HepG2 (cell line): ENCODE measurements around the gene ZNF554. TPM values are rescaled to one million over a fixed set of nuclear protein-coding genes. Genes with fewer than 3 reads are reported as not detected.

Experiments
- ARID3A ChIP-seq: IDR thresholded peaks from 2 replicates; pipeline ENCODE4 v1.6.1; 2012; ENCODE audit warnings: low read depth, low read length, improper control_type of control experiment
- ATF1 ChIP-seq: IDR thresholded peaks from 2 replicates; pipeline ENCODE4 v1.6.1; 2016; ENCODE audit warnings: mild to moderate bottlenecking, control low read depth
- BRD4 ChIP-seq: sonication (generic); formaldehyde crosslinking; IDR thresholded peaks from 2 replicates; pipeline ENCODE4 v1.4.0; 2020; ENCODE audit warnings: missing genetic modification reagents
- EEA1 ChIP-seq: sonication (generic); formaldehyde crosslinking; IDR thresholded peaks from 2 replicates; pipeline ENCODE4 v1.5.1; 2020; ENCODE audit warnings: mild to moderate bottlenecking, missing genetic modification reagents, borderline replicate concordance
- HOXA5 ChIP-seq: sonication (generic); formaldehyde crosslinking; IDR thresholded peaks from 2 replicates; pipeline ENCODE4 v1.4.0; 2020; ENCODE audit warnings: missing genetic modification reagents
- JDP2 ChIP-seq: sonication (generic); formaldehyde crosslinking; IDR thresholded peaks from 2 replicates; pipeline ENCODE4 v1.8.1; 2022; ENCODE audit warnings: missing genetic modification reagents, borderline replicate concordance
- KDM1A ChIP-seq: IDR thresholded peaks from 2 replicates; pipeline ENCODE4 v1.6.1; 2016; ENCODE audit warnings: missing compliant biosample characterization
- KDM3A ChIP-seq: IDR thresholded peaks from 2 replicates; pipeline ENCODE4 v1.6.1; 2018; ENCODE audit warnings: low read depth, missing compliant biosample characterization
- MAFG ChIP-seq: sonication (generic); formaldehyde crosslinking; IDR thresholded peaks from 2 replicates; pipeline ENCODE4 v1.5.1; 2020; ENCODE audit warnings: mild to moderate bottlenecking, missing genetic modification reagents
- MYPOP ChIP-seq: sonication (generic); formaldehyde crosslinking; IDR thresholded peaks from 2 replicates; pipeline ENCODE4 v1.8.1; 2023; ENCODE audit warnings: mild to moderate bottlenecking, moderate library complexity, missing genetic modification reagents
- NFYC ChIP-seq: IDR thresholded peaks from 2 replicates; pipeline ENCODE4 v1.6.1; 2016; ENCODE audit warnings: missing genetic modification reagents, missing compliant biosample characterization
- RBM39 ChIP-seq: fragments of 200-400 bp; formaldehyde crosslinking; IDR thresholded peaks from one replicate; pipeline ENCODE4 v1.6.1; 2018; ENCODE audit warnings: antibody characterized with exemption, mild to moderate bottlenecking, low read depth, low read length; ENCODE audit not compliant: poor library complexity, severe bottlenecking
- SOX13 ChIP-seq, 3 experiments: fragments of 450-650 bp in 1 of 3; sonication (generic) in 1 of 3; formaldehyde crosslinking in 1 of 3; IDR thresholded peaks in 2 of 3; conservative IDR thresholded peaks in 1 of 3; 2 replicates each; pipeline versions ENCODE4 v1.5.0 to v1.6.1; 2016 to 2020; ENCODE audit warnings: antibody characterized with exemption in 1 of 3, mild to moderate bottlenecking in 1 of 3, missing compliant biosample characterization in 1 of 3, missing genetic modification reagents in 1 of 3, moderate library complexity in 1 of 3
- ZBTB42 ChIP-seq: sonication (generic); formaldehyde crosslinking; IDR thresholded peaks from 2 replicates; pipeline ENCODE4 v1.5.0; 2020; ENCODE audit warnings: mild to moderate bottlenecking, missing genetic modification reagents
- ZBTB8A ChIP-seq: sonication (generic); formaldehyde crosslinking; IDR thresholded peaks from 2 replicates; pipeline ENCODE4 v1.4.0; 2020; ENCODE audit warnings: mild to moderate bottlenecking, low read depth, missing genetic modification reagents, borderline replicate concordance
- ZFP37 ChIP-seq: sonication (generic); formaldehyde crosslinking; IDR thresholded peaks from 2 replicates; pipeline ENCODE4 v1.4.0; 2020; ENCODE audit warnings: missing genetic modification reagents, borderline replicate concordance
- ZNF333 ChIP-seq: sonication (generic); formaldehyde crosslinking; IDR thresholded peaks from 2 replicates; pipeline ENCODE4 v1.4.0; 2020; ENCODE audit warnings: mild to moderate bottlenecking, missing genetic modification reagents, borderline replicate concordance
- ZNF343 ChIP-seq: sonication (generic); formaldehyde crosslinking; IDR thresholded peaks from 2 replicates; pipeline ENCODE4 v1.4.0; 2020; ENCODE audit warnings: mild to moderate bottlenecking, missing genetic modification reagents
- ZNF44 ChIP-seq: sonication (generic); formaldehyde crosslinking; IDR thresholded peaks from 2 replicates; pipeline ENCODE4 v1.5.1; 2020; ENCODE audit warnings: mild to moderate bottlenecking, missing genetic modification reagents
- ZNF446 ChIP-seq: sonication (generic); formaldehyde crosslinking; IDR thresholded peaks from 2 replicates; pipeline ENCODE4 v1.5.0; 2020; ENCODE audit warnings: mild to moderate bottlenecking, missing genetic modification reagents
- ZNF746 ChIP-seq: sonication (generic); formaldehyde crosslinking; IDR thresholded peaks from 2 replicates; pipeline ENCODE4 v1.8.0; 2022; ENCODE audit warnings: mild to moderate bottlenecking, missing genetic modification reagents
- ZSCAN12 ChIP-seq: sonication (generic); formaldehyde crosslinking; IDR thresholded peaks from 2 replicates; pipeline ENCODE4 v1.9.0; 2021; ENCODE audit warnings: mild to moderate bottlenecking, missing genetic modification reagents
- polyA plus RNA-seq, 8 experiments: library from polyadenylated mRNA; depleted of rRNA in 3 of 8; stranded (reverse) in 7 of 8; unstranded in 1 of 8; fragments of >200 nt; fragmentation: Illumina TruSeq in 4 of 8; extraction: Trizol in 4 of 8; gene quantifications; 2 replicates each; pipeline versions ENCODE4 v1.2.1 to v1.2.3, GENCODE V29; 2011 to 2016; ENCODE audit warnings: low read depth in 4 of 8, missing spikeins in 1 of 8, mixed read lengths in 1 of 8; ENCODE audit not compliant: insufficient read depth in 1 of 8
- total RNA-seq, 5 experiments: library from RNA; depleted of rRNA; stranded (reverse); fragments of >200 nt; fragmentation: Illumina TruSeq; extraction: Trizol; gene quantifications; 2 replicates each; pipeline ENCODE4 v1.2.3, GENCODE V29; 2016; ENCODE audit warnings: low read depth in 1 of 5
- TF ChIP-seq, protein P1 (sequence below): sonication (generic); formaldehyde crosslinking; conservative IDR thresholded peaks from 2 replicates; pipeline ENCODE4 v1.4.0; 2020; ENCODE audit warnings: missing genetic modification reagents
- TF ChIP-seq, protein P2 (sequence below): sonication (generic); formaldehyde crosslinking; IDR thresholded peaks from 2 replicates; pipeline ENCODE4 v1.8.1; 2023; ENCODE audit warnings: mild to moderate bottlenecking, inconsistent platforms, moderate library complexity, missing genetic modification reagents, borderline replicate concordance
- TF ChIP-seq, protein P3 (sequence below): sonication (generic); formaldehyde crosslinking; IDR thresholded peaks from 2 replicates; pipeline ENCODE4 v1.4.0; 2020; ENCODE audit warnings: mild to moderate bottlenecking, missing genetic modification reagents

The ZNF554 gene
- total and polyA plus RNA-seq, 2 of the 13 experiments (the other 11 are each of a cell fraction or from before 2014, with no cell fraction given): 2.2 to 2.7 TPM

GRCh38 chr19:2811221-2811722, 8.4 kb upstream of the ZNF554 start (continued):
- TF ChIP-seq ARID3A (no peak), JDP2 (CRISPR knock-in tag) (no peak), NFYC (CRISPR knock-in tag) (no peak), MAFG (CRISPR knock-in tag) (no peak), ZFP37 (no peak), ZBTB8A (CRISPR knock-in tag) (no peak), ZBTB42 (CRISPR knock-in tag) (no peak), EEA1 (CRISPR knock-in tag) (no peak), SOX13 (IDR thresholded peaks at IDR 0.05) (no peak), SOX13 (CRISPR knock-in tag; conservative IDR thresholded peaks at IDR 0.05 in 1 of 2, IDR thresholded peaks at IDR 0.05 in 1 of 2) (no peak), ZNF746 (CRISPR knock-in tag) (no peak; the same call in 1 of the 2 replicates), ATF1 (CRISPR knock-in tag) (no peak), MYPOP (CRISPR knock-in tag) (no peak), ZNF446 (CRISPR knock-in tag) (no peak), RBM39 (no peak), KDM3A (CRISPR knock-in tag) (no peak), BRD4 (no peak), ZNF343 (CRISPR knock-in tag) (no peak), KDM1A (CRISPR knock-in tag) (no peak), ZSCAN12 (no peak), HOXA5 (CRISPR knock-in tag) (no peak), ZNF44 (CRISPR knock-in tag) (no peak), ZNF333 (CRISPR knock-in tag) (no peak)
- TF ChIP-seq, protein P1, sequence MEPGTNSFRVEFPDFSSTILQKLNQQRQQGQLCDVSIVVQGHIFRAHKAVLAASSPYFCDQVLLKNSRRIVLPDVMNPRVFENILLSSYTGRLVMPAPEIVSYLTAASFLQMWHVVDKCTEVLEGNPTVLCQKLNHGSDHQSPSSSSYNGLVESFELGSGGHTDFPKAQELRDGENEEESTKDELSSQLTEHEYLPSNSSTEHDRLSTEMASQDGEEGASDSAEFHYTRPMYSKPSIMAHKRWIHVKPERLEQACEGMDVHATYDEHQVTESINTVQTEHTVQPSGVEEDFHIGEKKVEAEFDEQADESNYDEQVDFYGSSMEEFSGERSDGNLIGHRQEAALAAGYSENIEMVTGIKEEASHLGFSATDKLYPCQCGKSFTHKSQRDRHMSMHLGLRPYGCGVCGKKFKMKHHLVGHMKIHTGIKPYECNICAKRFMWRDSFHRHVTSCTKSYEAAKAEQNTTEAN (CRISPR knock-in tag): no peak
- TF ChIP-seq, protein P2, sequence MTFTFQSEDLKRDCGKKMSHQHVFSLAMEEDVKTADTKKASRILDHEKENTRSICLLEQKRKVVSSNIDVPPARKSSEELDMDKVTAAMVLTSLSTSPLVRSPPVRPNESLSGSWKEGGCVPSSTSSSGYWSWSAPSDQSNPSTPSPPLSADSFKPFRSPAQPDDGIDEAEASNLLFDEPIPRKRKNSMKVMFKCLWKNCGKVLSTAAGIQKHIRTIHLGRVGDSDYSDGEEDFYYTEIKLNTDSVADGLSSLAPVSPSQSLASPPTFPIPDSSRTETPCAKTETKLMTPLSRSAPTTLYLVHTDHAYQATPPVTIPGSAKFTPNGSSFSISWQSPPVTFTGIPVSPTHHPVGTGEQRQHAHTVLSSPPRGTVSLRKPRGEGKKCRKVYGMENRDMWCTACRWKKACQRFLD (CRISPR knock-in tag): no peak
- TF ChIP-seq, protein P3, sequence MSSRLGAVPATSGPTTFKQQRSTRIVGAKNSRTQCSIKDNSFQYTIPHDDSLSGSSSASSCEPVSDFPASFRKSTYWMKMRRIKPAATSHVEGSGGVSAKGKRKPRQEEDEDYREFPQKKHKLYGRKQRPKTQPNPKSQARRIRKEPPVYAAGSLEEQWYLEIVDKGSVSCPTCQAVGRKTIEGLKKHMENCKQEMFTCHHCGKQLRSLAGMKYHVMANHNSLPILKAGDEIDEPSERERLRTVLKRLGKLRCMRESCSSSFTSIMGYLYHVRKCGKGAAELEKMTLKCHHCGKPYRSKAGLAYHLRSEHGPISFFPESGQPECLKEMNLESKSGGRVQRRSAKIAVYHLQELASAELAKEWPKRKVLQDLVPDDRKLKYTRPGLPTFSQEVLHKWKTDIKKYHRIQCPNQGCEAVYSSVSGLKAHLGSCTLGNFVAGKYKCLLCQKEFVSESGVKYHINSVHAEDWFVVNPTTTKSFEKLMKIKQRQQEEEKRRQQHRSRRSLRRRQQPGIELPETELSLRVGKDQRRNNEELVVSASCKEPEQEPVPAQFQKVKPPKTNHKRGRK (CRISPR knock-in tag): no peak
